HG03378 (cell line): Measurements from ENCODE around the gene SLC25A31.

Experiments used
- ATAC-seq: cut with Tn5 transposase; IDR thresholded peaks from one replicate; pipeline ENCODE4 v1.9.1; 2021; ENCODE audit warnings: mild to moderate bottlenecking, moderate library complexity; ENCODE audit not compliant: unreplicated experiment

Gene SLC25A31

GRCh38 chr4:127730142-127730913 is at the start of gene SLC25A31:
SLC25A31 (plus strand) TSS chr4:127730400; CDS start chr4:127730546, 146 bp downstream.
- ATAC-seq, result no peak

- ATAC-seq, result no peak
These were observed 44.9 kb upstream of the SLC25A31 start for GRCh38 chr4:127685292-127685691.

- no peak for ATAC-seq
These were observed 43.5 kb upstream of the SLC25A31 start for GRCh38 chr4:127686658-127687057.

- ATAC-seq, result no peak
These were observed 42.6 kb upstream of the SLC25A31 start for GRCh38 chr4:127687580-127687979.

GRCh38 chr4:127698789-127699200 is 31.4 kb upstream of the SLC25A31 start:
- peak; percentile 100 for ATAC-seq

- ATAC-seq, result no peak
These were observed 21.2 kb upstream of the SLC25A31 start for GRCh38 chr4:127708985-127709384.

- no peak for ATAC-seq
These were observed 20.7 kb upstream of the SLC25A31 start for GRCh38 chr4:127709456-127709855.

- ATAC-seq, result no peak
These were observed 1.2 kb downstream of the SLC25A31 start for GRCh38 chr4:127731406-127731805.

- ATAC-seq, result peak; percentile 92
These were observed 2.6 kb downstream of the SLC25A31 start for GRCh38 chr4:127732623-127733328.

- no peak for ATAC-seq
These were observed 4.8 kb downstream of the SLC25A31 start for GRCh38 chr4:127734976-127735375.

GRCh38 chr4:127737295-127737694 is 7.1 kb downstream of the SLC25A31 start:
- no peak for ATAC-seq

- no peak for ATAC-seq
These were observed 11.0 kb downstream of the SLC25A31 start for GRCh38 chr4:127741247-127741646.

GRCh38 chr4:127747883-127748282 is 17.7 kb downstream of the SLC25A31 start:
- no peak for ATAC-seq

- ATAC-seq, result no peak
These were observed 18.8 kb downstream of the SLC25A31 start for GRCh38 chr4:127748957-127749356.

- ATAC-seq, result no peak
These were observed 26.7 kb downstream of the SLC25A31 start for GRCh38 chr4:127756906-127757305.

GRCh38 chr4:127759228-127759820 is 29.1 kb downstream of the SLC25A31 start:
- ATAC-seq, result peak; percentile 91

- ATAC-seq, result no peak
These were observed 29.7 kb downstream of the SLC25A31 start for GRCh38 chr4:127759893-127760292.

GRCh38 chr4:127771535-127772275 is 41.5 kb downstream of the SLC25A31 start:
- no peak for ATAC-seq

GRCh38 chr4:127772769-127773671 is 42.8 kb downstream of the SLC25A31 start:
- no peak for ATAC-seq

GRCh38 chr4:127775843-127776242 is 45.6 kb downstream of the SLC25A31 start:
- ATAC-seq, result peak; percentile 47
